HEK293T (cell line): ENCODE results near the gene NSUN2.
"Not testable (repeated sequence)": the region's sequence is repeated elsewhere in the genome, so short reads cannot be mapped to it uniquely, and the experiment has no call there.

Experiments
- CTCF ChIA-PET: fragments of 350-600 bp; formaldehyde crosslinking; extraction: SDS; loops from one replicate; lab custom pipeline; 2021; ENCODE audit warnings: antibody characterized with exemption, inconsistent platforms; lab: Yijun Ruan, JAX
- POLR2A ChIA-PET: fragments of 350-600 bp; formaldehyde crosslinking; extraction: SDS; loops from one replicate; lab custom pipeline; 2020; ENCODE audit warnings: antibody characterized with exemption, inconsistent platforms; lab: Yijun Ruan, JAX
- DNase-seq: peaks from one replicate; pipeline ENCODE4 v3.0.0; 2012; ENCODE audit warnings: mixed read lengths; ENCODE audit errors: extremely low spot score
- ARNT ChIP-seq: fragments of 450-650 bp; IDR thresholded peaks from 2 replicates; pipeline ENCODE4 v1.6.1; 2017; ENCODE audit warnings: mild to moderate bottlenecking
- BHLHE40 ChIP-seq: fragments of 450-650 bp; IDR thresholded peaks from 2 replicates; pipeline ENCODE4 v1.6.1; 2016; ENCODE audit warnings: mild to moderate bottlenecking, moderate library complexity, borderline replicate concordance
- CTBP1 ChIP-seq: fragments of 450-650 bp; IDR thresholded peaks from 2 replicates; pipeline ENCODE4 v1.6.1; 2016; ENCODE audit warnings: borderline replicate concordance
- ELF4 ChIP-seq: fragments of 450-650 bp; IDR thresholded peaks from 2 replicates; pipeline ENCODE4 v1.6.1; 2017; ENCODE audit warnings: antibody characterized with exemption
- FOXA1 ChIP-seq: fragments of 450-650 bp; IDR thresholded peaks from 2 replicates; pipeline ENCODE4 v1.6.1; 2016; ENCODE audit warnings: mild to moderate bottlenecking
- FOXK2 ChIP-seq: fragments of 450-650 bp; IDR thresholded peaks from 2 replicates; pipeline ENCODE4 v1.6.1; 2016; ENCODE audit warnings: mild to moderate bottlenecking
- FOXM1 ChIP-seq: fragments of 450-650 bp; IDR thresholded peaks from 2 replicates; pipeline ENCODE4 v1.6.1; 2017; ENCODE audit warnings: mild to moderate bottlenecking, borderline replicate concordance
- HDGF ChIP-seq: fragments of 450-650 bp; IDR thresholded peaks from 2 replicates; pipeline ENCODE4 v1.6.1; 2017; ENCODE audit warnings: antibody characterized with exemption, borderline replicate concordance
- L3MBTL2 ChIP-seq: fragments of 450-650 bp; conservative IDR thresholded peaks from 2 replicates; pipeline ENCODE4 v1.6.1; 2016; ENCODE audit warnings: mild to moderate bottlenecking
- LEF1 ChIP-seq: fragments of 450-650 bp; IDR thresholded peaks from 2 replicates; pipeline ENCODE4 v1.6.1; 2017; ENCODE audit warnings: mild to moderate bottlenecking, borderline replicate concordance
- NFRKB ChIP-seq: fragments of 450-650 bp; IDR thresholded peaks from 2 replicates; pipeline ENCODE4 v1.6.1; 2016; ENCODE audit warnings: mild to moderate bottlenecking, moderate library complexity
- PKNOX1 ChIP-seq: fragments of 450-650 bp; IDR thresholded peaks from 2 replicates; pipeline ENCODE4 v1.6.1; 2016
- SP1 ChIP-seq: fragments of 450-650 bp; IDR thresholded peaks from 2 replicates; pipeline ENCODE4 v1.6.1; 2017
- SUZ12 ChIP-seq: fragments of 450-650 bp; IDR thresholded peaks from 2 replicates; pipeline ENCODE4 v1.6.1; 2016; ENCODE audit warnings: mild to moderate bottlenecking
- TARDBP ChIP-seq: fragments of 450-650 bp; IDR thresholded peaks from 2 replicates; pipeline ENCODE4 v1.6.1; 2016
- ZNF384 ChIP-seq: fragments of 450-650 bp; IDR thresholded peaks from 2 replicates; pipeline ENCODE4 v1.6.1; 2016

NSUN2 gene

GRCh38 chr5:6675784-6676491 is 43.1 kb upstream of the NSUN2 start:
- ChIA-PET POLR2A (no interaction called here), CTCF (no interaction called here)
- TF ChIP-seq TARDBP (no peak), LEF1 (no peak), L3MBTL2 (no peak), FOXA1 (no peak), ZNF384 (no peak), ELF4 (no peak), FOXK2 (no peak), FOXM1 (no peak), ARNT (no peak), BHLHE40 (no peak), PKNOX1 (no peak), SP1 (no peak), SUZ12 (no peak), NFRKB (no peak), CTBP1 (no peak), HDGF (no peak)
- no peak for DNase-seq

- TF ChIP-seq NFRKB: no peak
- POLR2A ChIA-PET: no interaction called here
- no peak for DNase-seq
- CTCF ChIA-PET: no interaction called here
Observed at GRCh38 chr5:6674886-6675285, 42.0 kb upstream of the NSUN2 start.

- ChIA-PET POLR2A (no interaction called here), CTCF (no interaction called here)
- TF ChIP-seq FOXK2 (no peak), L3MBTL2 (no peak), SP1 (no peak), TARDBP (no peak), ZNF384 (no peak), PKNOX1 (no peak), NFRKB (no peak)
- DNase-seq: no peak
Observed at GRCh38 chr5:6674421-6674820, 41.6 kb upstream of the NSUN2 start.

- POLR2A ChIA-PET: no interaction called here
- CTCF ChIA-PET: no interaction called here
- no peak for DNase-seq
Observed at GRCh38 chr5:6673963-6674362, 41.1 kb upstream of the NSUN2 start.

GRCh38 chr5:6673031-6673430 is 40.2 kb upstream of the NSUN2 start:
- DNase-seq: no peak
- CTCF ChIA-PET: no interaction called here
- TF ChIP-seq SP1 (no peak), PKNOX1 (no peak), NFRKB (no peak)
- POLR2A ChIA-PET: no interaction called here

More at GRCh38 chr5:6673963-6674362, 41.1 kb upstream of the NSUN2 start:
- TF ChIP-seq FOXA1 (no peak), FOXK2 (no peak), LEF1 (no peak), L3MBTL2 (no peak), FOXM1 (no peak), SUZ12 (no peak), NFRKB (no peak), ZNF384 (no peak), HDGF (no peak)

GRCh38 chr5:6668717-6669116 is 35.9 kb upstream of the NSUN2 start:
- DNase-seq, POLR2A ChIA-PET, CTCF ChIA-PET: not testable (repeated sequence)

GRCh38 chr5:6667648-6668047 is 34.8 kb upstream of the NSUN2 start:
- no peak for TF ChIP-seq TARDBP
- no peak for TF ChIP-seq BHLHE40
- TF ChIP-seq HDGF: no peak
- CTCF ChIA-PET: no interaction called here
- DNase-seq: no peak
- POLR2A ChIA-PET: no interaction called here

- TF ChIP-seq TARDBP (no peak), BHLHE40 (no peak), ELF4 (no peak), ZNF384 (no peak), SUZ12 (no peak), ARNT (no peak), L3MBTL2 (no peak), PKNOX1 (no peak), CTBP1 (no peak), FOXM1 (no peak), NFRKB (no peak), FOXK2 (no peak), SP1 (no peak), LEF1 (no peak), FOXA1 (no peak), HDGF (no peak)
- POLR2A ChIA-PET: no interaction called here
- DNase-seq: no peak
- CTCF ChIA-PET: no interaction called here
Observed at GRCh38 chr5:6666762-6667161, 33.9 kb upstream of the NSUN2 start.
